VCaP (cell line): ENCODE data around the gene CFAP61.

Experiments used
- H3K27ac ChIP-seq: fragments of 450-650 bp; 2 replicates; pipeline ENCODE4 v1.5.1; 2017
- TF ChIP-seq, protein P1 (sequence below): fragments of 450-650 bp; conservative IDR thresholded peaks from 2 replicates; pipeline ENCODE4 v1.5.1; 2017; ENCODE audit warnings: mild to moderate bottlenecking, moderate library complexity

CFAP61 gene

DNA sequence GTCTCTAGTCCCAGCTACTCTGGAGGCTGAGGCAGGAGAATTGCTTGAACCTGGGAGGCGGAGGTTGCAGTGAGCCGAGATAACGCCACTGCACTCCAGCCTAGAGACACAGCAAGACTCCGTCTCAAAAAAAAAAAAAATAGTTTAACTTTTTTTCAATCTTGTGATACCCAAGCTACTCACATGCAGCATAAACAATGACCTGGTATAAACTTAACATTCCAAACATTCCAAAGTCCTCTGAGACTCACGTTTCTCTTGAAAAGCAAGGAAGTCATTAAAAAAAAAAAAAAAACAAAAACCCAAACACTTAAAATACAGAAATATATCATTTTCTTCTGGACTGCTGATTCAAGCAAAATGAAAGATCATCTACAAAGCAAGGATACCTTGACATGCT is 14.4 kb upstream of the CFAP61 start:
- H3K27ac ChIP-seq = no peak overlapping the region
- TF ChIP-seq, protein P1, sequence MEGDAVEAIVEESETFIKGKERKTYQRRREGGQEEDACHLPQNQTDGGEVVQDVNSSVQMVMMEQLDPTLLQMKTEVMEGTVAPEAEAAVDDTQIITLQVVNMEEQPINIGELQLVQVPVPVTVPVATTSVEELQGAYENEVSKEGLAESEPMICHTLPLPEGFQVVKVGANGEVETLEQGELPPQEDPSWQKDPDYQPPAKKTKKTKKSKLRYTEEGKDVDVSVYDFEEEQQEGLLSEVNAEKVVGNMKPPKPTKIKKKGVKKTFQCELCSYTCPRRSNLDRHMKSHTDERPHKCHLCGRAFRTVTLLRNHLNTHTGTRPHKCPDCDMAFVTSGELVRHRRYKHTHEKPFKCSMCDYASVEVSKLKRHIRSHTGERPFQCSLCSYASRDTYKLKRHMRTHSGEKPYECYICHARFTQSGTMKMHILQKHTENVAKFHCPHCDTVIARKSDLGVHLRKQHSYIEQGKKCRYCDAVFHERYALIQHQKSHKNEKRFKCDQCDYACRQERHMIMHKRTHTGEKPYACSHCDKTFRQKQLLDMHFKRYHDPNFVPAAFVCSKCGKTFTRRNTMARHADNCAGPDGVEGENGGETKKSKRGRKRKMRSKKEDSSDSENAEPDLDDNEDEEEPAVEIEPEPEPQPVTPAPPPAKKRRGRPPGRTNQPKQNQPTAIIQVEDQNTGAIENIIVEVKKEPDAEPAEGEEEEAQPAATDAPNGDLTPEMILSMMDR = no peak

DNA sequence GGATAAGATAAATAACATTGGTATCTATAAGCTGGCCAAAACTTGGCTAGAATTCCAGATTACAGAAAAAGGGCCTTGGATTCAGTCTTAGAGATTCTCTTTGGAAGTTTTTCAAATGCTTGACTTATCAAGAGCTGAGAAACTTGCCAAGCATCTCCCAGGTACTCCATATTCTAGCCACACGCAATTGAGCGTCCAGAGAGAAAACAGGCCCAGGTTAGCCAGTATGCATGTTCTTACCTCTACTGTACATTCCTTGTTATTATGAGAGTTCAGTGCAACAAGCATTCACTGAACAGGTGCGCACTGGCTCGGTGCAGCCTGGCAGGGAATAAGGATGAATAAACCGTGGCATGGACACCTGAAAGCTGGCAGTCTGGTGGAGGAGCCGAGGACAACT is 13.7 kb upstream of the CFAP61 start:
- TF ChIP-seq, protein P1 = no peak
- H3K27ac ChIP-seq = no peak overlapping the region

DNA sequence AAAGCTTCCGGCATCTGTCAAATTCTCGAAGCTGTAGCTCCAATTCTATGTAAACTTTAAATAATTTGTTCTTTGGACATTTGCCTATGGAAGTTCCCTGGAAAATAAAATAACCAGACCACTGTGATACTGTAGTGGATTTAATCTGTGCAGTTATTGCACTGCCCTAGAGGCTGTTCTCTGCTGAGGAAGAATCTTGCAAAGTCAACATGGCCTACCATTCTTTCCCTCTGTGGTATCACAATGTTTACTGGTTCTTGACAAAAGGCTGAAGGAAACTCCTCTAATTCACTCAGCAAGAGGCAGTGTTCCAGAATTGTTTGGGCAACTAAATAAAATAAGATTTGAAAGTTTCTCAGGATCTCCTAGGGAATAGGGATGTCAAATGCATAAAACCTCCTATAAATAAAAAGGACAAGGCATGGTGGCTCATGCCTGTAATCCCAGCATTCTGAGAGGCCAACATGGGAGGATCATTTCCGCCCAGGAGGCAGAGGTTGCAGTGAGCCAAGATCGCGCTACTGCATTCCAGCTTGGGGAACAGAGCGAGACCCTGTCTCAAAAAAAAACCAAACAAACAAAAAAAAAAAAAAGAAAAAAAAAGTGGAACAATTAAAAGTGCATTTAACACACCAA is 12.5 kb upstream of the CFAP61 start:
- TF ChIP-seq, protein P1 = no peak
- H3K27ac ChIP-seq = no peak overlapping the region

DNA sequence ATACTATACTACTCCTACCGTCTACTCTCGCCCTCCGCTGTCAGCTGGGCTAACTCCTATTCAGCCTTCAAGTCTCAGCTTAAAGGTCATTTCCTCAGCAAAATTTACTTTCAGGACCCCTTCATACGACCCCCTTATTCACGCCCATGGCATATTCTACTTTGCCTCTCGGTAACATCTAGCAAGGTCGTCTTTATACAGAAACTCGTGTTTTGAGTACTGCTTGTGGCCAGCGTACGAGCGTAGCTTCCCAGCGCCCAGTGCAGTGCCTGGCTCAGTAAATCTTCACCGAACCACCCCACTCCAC is 612 bp upstream of the CFAP61 start:
- H3K27ac ChIP-seq = peak overlapping the region; percentile 96
- TF ChIP-seq, protein P1 = no peak

DNA sequence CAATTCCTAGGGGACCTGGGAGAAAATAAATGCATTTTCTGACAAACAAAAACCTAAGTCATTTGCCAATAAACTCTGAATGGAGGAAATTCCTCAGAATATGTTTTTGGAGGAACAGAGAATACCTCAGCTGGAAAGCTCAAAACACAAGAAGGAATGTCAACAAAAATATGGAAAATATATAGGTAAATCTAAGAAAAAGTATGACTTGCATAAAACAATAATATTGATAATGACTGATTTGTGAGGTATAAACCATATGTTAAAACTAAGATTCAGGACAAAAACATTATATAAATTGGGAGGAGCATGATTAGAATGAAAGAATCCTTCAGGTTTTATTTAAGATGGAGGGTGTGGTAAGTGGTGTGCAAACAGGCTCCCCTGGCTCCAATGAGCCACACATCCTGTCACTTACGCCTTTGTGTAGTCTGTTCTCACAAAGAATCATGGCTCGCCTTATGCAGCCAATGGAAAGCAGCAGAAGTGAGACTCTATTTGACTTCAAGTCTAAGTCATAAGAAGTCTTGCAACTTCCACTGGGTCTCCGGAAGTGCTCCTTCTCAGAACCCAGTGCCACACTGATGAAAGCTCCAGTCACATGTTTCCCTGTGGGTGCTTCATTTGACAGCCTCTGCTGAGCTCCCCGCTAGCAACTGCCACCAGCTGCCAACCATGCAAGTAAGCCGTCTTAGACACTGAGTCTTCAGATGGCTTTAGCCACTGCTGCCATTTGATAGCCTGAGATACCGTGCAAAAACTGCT is 8.1 kb downstream of the CFAP61 start:
- TF ChIP-seq, protein P1 = no peak
- H3K27ac ChIP-seq = no peak overlapping the region

DNA sequence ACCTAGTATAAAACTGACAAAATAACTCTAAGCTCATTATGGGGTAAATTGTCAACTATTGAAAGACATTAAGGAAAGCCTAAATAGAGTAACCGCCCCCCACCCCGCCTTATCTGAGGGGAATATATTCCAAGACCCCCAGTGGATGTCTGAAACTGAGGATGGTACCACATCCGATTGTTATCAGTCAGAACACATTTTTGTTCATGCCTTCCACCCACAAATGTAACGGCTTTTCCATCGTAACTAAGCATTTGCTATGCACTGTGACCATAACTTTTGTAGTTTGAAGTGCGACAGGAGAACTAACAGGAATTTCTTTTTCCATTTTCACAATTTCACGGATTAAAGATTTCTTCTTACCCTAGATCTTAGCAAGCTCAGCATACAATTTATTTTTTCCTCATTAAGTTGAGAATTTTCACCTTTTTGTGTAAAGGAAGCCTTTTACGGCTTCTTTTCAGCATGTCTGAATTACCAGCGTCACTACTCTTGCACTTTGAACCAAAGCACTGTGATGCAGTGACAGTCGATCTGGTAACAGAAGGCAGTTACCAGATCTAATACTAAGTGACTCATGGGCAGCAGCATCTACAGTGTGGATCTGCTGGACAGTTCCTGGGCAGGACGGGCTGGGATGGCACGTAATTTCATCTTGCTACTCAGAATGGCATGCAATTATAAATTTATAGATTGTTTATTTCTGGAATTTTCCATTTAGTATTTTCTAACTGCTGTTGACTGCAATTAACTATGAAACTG is 11.8 kb downstream of the CFAP61 start:
- no peak overlapping the region for H3K27ac ChIP-seq
- TF ChIP-seq, protein P1 = no peak

DNA sequence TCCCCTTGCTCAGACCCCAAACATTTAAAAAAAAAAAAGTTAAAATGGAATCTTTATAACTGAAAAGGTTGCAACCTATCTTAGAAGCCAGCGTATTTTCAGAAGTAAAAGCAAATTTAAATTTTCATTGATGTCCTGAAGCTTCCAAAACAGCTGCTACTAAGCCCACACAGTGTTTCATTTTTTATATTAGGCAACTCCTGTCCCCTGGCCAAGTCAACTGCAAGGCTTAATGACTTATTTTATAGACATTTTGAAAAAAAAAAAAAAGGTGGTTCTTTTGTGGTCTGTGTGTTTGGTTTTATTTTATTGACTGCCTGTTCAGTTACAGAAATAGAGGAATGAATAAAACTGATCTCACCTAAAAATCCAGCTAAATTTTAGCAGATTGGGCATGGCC is 13.0 kb downstream of the CFAP61 start:
- TF ChIP-seq, protein P1 = no peak
- H3K27ac ChIP-seq = peak overlapping the region; percentile 38; the same call in 1 of the 2 replicates
